H1 (cell line): ENCODE data around the gene COQ9. TPM values are rescaled to one million over a fixed set of nuclear protein-coding genes. Genes with fewer than 3 reads are reported as not detected.
A peak's percentile ranks its signal among the peaks of the same experiment; 100 is the strongest.

ENCODE experiments used
- CTCF ChIA-PET: fragments of 300-600 bp; sonication (Branson Sonifier 250); formaldehyde crosslinking; loops from one replicate; lab custom pipeline; 2021; ENCODE audit not compliant: partially characterized antibody; lab: Charles Lee
- POLR2A ChIA-PET: fragments of 300-600 bp; sonication (Branson Sonifier 250); formaldehyde crosslinking; loops from one replicate; lab custom pipeline; 2021; ENCODE audit warnings: inconsistent platforms; ENCODE audit not compliant: partially characterized antibody; lab: Charles Lee
- DNase-seq, 2 experiments: peaks; one replicate each; pipeline versions ENCODE4 v3.0.0 to v3.0.0-alpha.2; 2010 to 2022; ENCODE audit warnings: low spot score in 2 of 2, low read depth in 1 of 2, mixed read lengths in 1 of 2
- FAIRE-seq: peaks from 2 replicates; lab custom pipeline; 2011; peaks lifted over from hg19 to GRCh38; lab: Jason Lieb, UNC
- H2AFZ ChIP-seq: 2 replicates; pipeline ENCODE4 v1.8.1; 2012; ENCODE audit warnings: low read length, inconsistent platforms
- H2AK5ac ChIP-seq: 2 replicates; pipeline ENCODE4 v1.6.1; 2013; ENCODE audit warnings: low read depth, low read length
- H2BK120ac ChIP-seq: replicated peaks from 2 replicates; pipeline ENCODE3; 2013; ENCODE audit warnings: low read depth, low read length, inconsistent platforms
- H2BK12ac ChIP-seq: 2 replicates; pipeline ENCODE4 v1.6.1; 2013; ENCODE audit warnings: low read depth, low read length
- H2BK15ac ChIP-seq: 2 replicates; pipeline ENCODE4 v1.6.1; 2013; ENCODE audit warnings: low read length
- H2BK20ac ChIP-seq: 2 replicates; pipeline ENCODE4 v1.6.1; 2013; ENCODE audit warnings: low read length
- H2BK5ac ChIP-seq: 2 replicates; pipeline ENCODE4 v1.6.1; 2013; ENCODE audit warnings: low read depth, low read length
- H3K14ac ChIP-seq: 2 replicates; pipeline ENCODE4 v1.6.1; 2013; ENCODE audit warnings: inconsistent platforms; ENCODE audit not compliant: insufficient read length
- H3K18ac ChIP-seq: 2 replicates; pipeline ENCODE4 v1.6.1; 2013; ENCODE audit warnings: low read length; ENCODE audit errors: extremely low read depth
- H3K23ac ChIP-seq: 2 replicates; pipeline ENCODE4 v1.6.1; 2013; ENCODE audit warnings: inconsistent platforms; ENCODE audit not compliant: insufficient read length
- H3K23me2 ChIP-seq: 2 replicates; pipeline ENCODE4 v1.6.1; 2013; ENCODE audit warnings: low read depth, low read length
- H3K27ac ChIP-seq: 2 replicates; pipeline ENCODE4 v1.6.1; 2011; ENCODE audit warnings: low read depth, low read length, inconsistent platforms
- H3K27me3 ChIP-seq, 4 experiments: replicated peaks in 1 of 4; 1 replicate in 1 of 4; 2 replicates in 3 of 4; pipeline versions ENCODE4 v1.6.1 to v1.8.1; 2011 to 2013; ENCODE audit warnings: low read length in 3 of 4, mild to moderate bottlenecking in 3 of 4, inconsistent platforms in 2 of 4, mixed read lengths in 2 of 4, moderate library complexity in 1 of 4; ENCODE audit not compliant: control insufficient read depth in 3 of 4, insufficient read depth in 3 of 4; ENCODE audit errors: extremely low read depth in 1 of 4
- H3K36me3 ChIP-seq, 4 experiments: 2 replicates each; pipeline versions ENCODE4 v1.6.1 to v1.8.1; 2011 to 2013; ENCODE audit warnings: mild to moderate bottlenecking in 4 of 4, low read length in 3 of 4, moderate library complexity in 2 of 4, control low read depth in 1 of 4, inconsistent platforms in 1 of 4; ENCODE audit not compliant: insufficient read depth in 4 of 4, control insufficient read depth in 2 of 4
- H3K4ac ChIP-seq: replicated peaks from 2 replicates; pipeline ENCODE3; 2013; ENCODE audit warnings: low read length, low read depth, mixed read lengths, inconsistent platforms; ENCODE audit not compliant: insufficient read length
- H3K4me1 ChIP-seq, 4 experiments: replicated peaks in 1 of 4; 1 replicate in 1 of 4; 2 replicates in 3 of 4; pipeline versions ENCODE4 v1.6.1 to v1.8.1; 2011 to 2013; ENCODE audit warnings: low read length in 3 of 4, inconsistent platforms in 2 of 4, mixed read lengths in 1 of 4; ENCODE audit not compliant: insufficient read depth in 4 of 4, control insufficient read depth in 3 of 4
- H3K4me2 ChIP-seq, 2 experiments: 2 replicates each; pipeline versions ENCODE4 v1.6.1 to v1.8.1; 2011 to 2013; ENCODE audit warnings: low read depth in 2 of 2, low read length in 2 of 2, control low read depth in 1 of 2, inconsistent platforms in 1 of 2, mild to moderate bottlenecking in 1 of 2; ENCODE audit not compliant: insufficient read depth in 1 of 2
- H3K4me3 ChIP-seq, 4 experiments: fragments of 200-600, 300-600 bp in 1 of 4; sonication (generic), shearing (Covaris generic), sonication (Bioruptor Twin) in 1 of 4; 2 replicates each; pipeline versions ENCODE4 v1.5.1 to v1.8.1; 2011 to 2016; ENCODE audit warnings: low read length in 4 of 4, low read depth in 3 of 4, control low read depth in 2 of 4, inconsistent platforms in 2 of 4, mild to moderate bottlenecking in 2 of 4, mixed read lengths in 1 of 4, moderate library complexity in 1 of 4; ENCODE audit not compliant: insufficient read depth in 2 of 4; ENCODE audit errors: extremely low read depth in 1 of 4
- H3K56ac ChIP-seq: replicated peaks from 2 replicates; pipeline ENCODE3; 2013; ENCODE audit warnings: low read depth, mild to moderate bottlenecking, mixed read lengths, low read length, inconsistent platforms; ENCODE audit not compliant: insufficient read length
- H3K79me1 ChIP-seq: 2 replicates; pipeline ENCODE4 v1.6.1; 2013; ENCODE audit warnings: low read depth, low read length, control low read depth
- H3K79me2 ChIP-seq, 2 experiments: 2 replicates each; pipeline versions ENCODE4 v1.6.1 to v1.8.1; 2012 to 2013; ENCODE audit warnings: low read length in 2 of 2, mild to moderate bottlenecking in 2 of 2, inconsistent platforms in 1 of 2; ENCODE audit not compliant: insufficient read depth in 2 of 2, control insufficient read depth in 1 of 2
- H3K9ac ChIP-seq, 4 experiments: replicated peaks in 1 of 4; 1 replicate in 1 of 4; 2 replicates in 3 of 4; pipeline versions ENCODE4 v1.6.1 to v1.8.1; 2011 to 2013; ENCODE audit warnings: low read depth in 3 of 4, low read length in 3 of 4, control low read depth in 2 of 4, mild to moderate bottlenecking in 2 of 4, moderate library complexity in 2 of 4, inconsistent platforms in 1 of 4; ENCODE audit errors: extremely low read depth in 1 of 4
- H3K9me3 ChIP-seq, 2 experiments: 2 replicates each; pipeline versions ENCODE4 v1.6.1 to v1.8.1; 2012 to 2013; ENCODE audit warnings: mild to moderate bottlenecking in 2 of 2, moderate library complexity in 2 of 2, control low read depth in 1 of 2, inconsistent platforms in 1 of 2, low read depth in 1 of 2, low read length in 1 of 2, mixed read lengths in 1 of 2; ENCODE audit not compliant: insufficient read depth in 2 of 2
- H4K20me1 ChIP-seq, 2 experiments: replicated peaks in 1 of 2; 2 replicates each; pipeline versions ENCODE3 to v1.8.1; 2011 to 2013; ENCODE audit warnings: inconsistent platforms in 2 of 2, low read length in 2 of 2, mild to moderate bottlenecking in 1 of 2; ENCODE audit not compliant: insufficient read depth in 2 of 2, control insufficient read depth in 1 of 2
- H4K5ac ChIP-seq: 2 replicates; pipeline ENCODE4 v1.6.1; 2013; ENCODE audit warnings: low read length, low read depth, mixed read lengths, inconsistent platforms; ENCODE audit not compliant: insufficient read length
- H4K8ac ChIP-seq: 2 replicates; pipeline ENCODE4 v1.8.0; 2013; ENCODE audit warnings: mild to moderate bottlenecking, moderate library complexity, low read length, inconsistent platforms; ENCODE audit not compliant: insufficient read depth; ENCODE audit errors: extremely low read depth
- H4K91ac ChIP-seq: replicated peaks from 2 replicates; pipeline ENCODE3; 2013; ENCODE audit warnings: low read length, mixed read lengths, inconsistent platforms; ENCODE audit not compliant: insufficient read length
- ASH2L ChIP-seq: fragments of 200-600, 300-600 bp; sonication (generic); IDR thresholded peaks from one replicate; pipeline ENCODE4 v1.7.1; 2017; ENCODE audit warnings: low read length
- BRCA1 ChIP-seq: IDR thresholded peaks from 2 replicates; pipeline ENCODE4 v1.6.1; 2012; ENCODE audit warnings: low read depth, low read length, improper control_type of control experiment
- CBX5 ChIP-seq: fragments of 300-800, 300-1000 bp; sonication (generic); IDR thresholded peaks from 2 replicates; pipeline ENCODE4 v1.7.1; 2016; ENCODE audit warnings: antibody characterized with exemption, low read length, low read depth
- CHD1 ChIP-seq: IDR thresholded peaks from 2 replicates; pipeline ENCODE4 v1.6.1; 2012; ENCODE audit warnings: low read depth, low read length, improper control_type of control experiment
- EP300 ChIP-seq, 2 experiments: IDR thresholded peaks; 1 replicate in 1 of 2; 2 replicates in 1 of 2; pipeline ENCODE4 v1.6.1; 2011 to 2012; ENCODE audit warnings: low read depth in 2 of 2, low read length in 2 of 2, mild to moderate bottlenecking in 2 of 2, borderline replicate concordance in 1 of 2, inconsistent platforms in 1 of 2, moderate library complexity in 1 of 2
- EZH2 ChIP-seq: fragments of 200-600 bp; sonication (generic); IDR thresholded peaks from 2 replicates; pipeline ENCODE4 v1.7.1; 2012; ENCODE audit warnings: low read depth, mild to moderate bottlenecking, moderate library complexity, low read length, inconsistent platforms; ENCODE audit not compliant: severe bottlenecking
- FOSL1 ChIP-seq: IDR thresholded peaks from 2 replicates; pipeline ENCODE4 v1.6.1; 2011; ENCODE audit warnings: mild to moderate bottlenecking, low read depth, low read length, moderate library complexity; ENCODE audit not compliant: insufficient read depth
- HDAC6 ChIP-seq: IDR thresholded peaks from one replicate; pipeline ENCODE4 v1.7.1; 2012; ENCODE audit warnings: low read depth, mild to moderate bottlenecking, inconsistent platforms, low read length, moderate library complexity
- JUND ChIP-seq: IDR thresholded peaks from 2 replicates; pipeline ENCODE4 v1.6.1; 2011; ENCODE audit warnings: mild to moderate bottlenecking, improper control_type of control experiment, low read length
- KDM1A ChIP-seq: fragments of 200-600, 300-600 bp; sonication (generic); IDR thresholded peaks from 2 replicates; pipeline ENCODE4 v1.7.1; 2016; ENCODE audit warnings: mild to moderate bottlenecking, low read length, borderline replicate concordance
- SAP30 ChIP-seq: fragments of 300-600 bp; sonication (generic); IDR thresholded peaks from 2 replicates; pipeline ENCODE4 v1.7.1; 2012; ENCODE audit warnings: low read length, moderate library complexity, mild to moderate bottlenecking, inconsistent platforms; ENCODE audit not compliant: insufficient read depth, insufficient replicate concordance
- SIRT6 ChIP-seq: IDR thresholded peaks from one replicate; pipeline ENCODE4 v1.7.1; 2012; ENCODE audit warnings: low read length, inconsistent platforms
- SUZ12 ChIP-seq: fragments of 200-600 bp; sonication (generic); IDR thresholded peaks from 2 replicates; pipeline ENCODE4 v1.6.1; 2012; ENCODE audit warnings: mild to moderate bottlenecking, inconsistent platforms, low read length, moderate library complexity, mixed read lengths
- WGBS, 2 experiments: shearing (Covaris generic) in 1 of 2; methylation state at CpG; one replicate each; pipeline versions ENCODE4 v1.1.6 to v1.1.7; 2013 to 2015; ENCODE audit warnings: low lambda C conversion rate in 2 of 2, mixed read lengths in 2 of 2, inconsistent platforms in 1 of 2, low coverage in 1 of 2, missing lambda C conversion rate in 1 of 2; ENCODE audit not compliant: insufficient replicate concordance in 2 of 2, insufficient coverage in 1 of 2, insufficient read length in 1 of 2; ENCODE audit errors: extremely low coverage in 1 of 2, missing lambda C conversion rate in 1 of 2; 5-methylcytosine and 5-hydroxymethylcytosine counted together
- polyA plus RNA-seq, 7 experiments: library from polyadenylated mRNA; depleted of rRNA in 3 of 7; stranded (reverse) in 5 of 7; unstranded in 2 of 7; fragments of >200 nt in 5 of 7; fragments of 200-250 nt in 2 of 7; gene quantifications; 1 replicate in 5 of 7; 2 replicates in 1 of 7; 4 replicates in 1 of 7; pipeline versions ENCODE4 v1.2.1 to v1.2.3, GENCODE V29; 2011 to 2013; ENCODE audit warnings: missing spikeins in 2 of 7, mixed read lengths in 2 of 7
- total RNA-seq: library from RNA; stranded (reverse); fragmentation: NEBNext Ultra II Directional; extraction: Animal tissue kit (Norgen Biotek cat#: 25700); gene quantifications from 2 replicates; pipeline ENCODE4 v1.2.1, GENCODE V29; 2021

The COQ9 gene
- total and polyA plus RNA-seq, 2 of the 8 experiments (the other 6 are each of a cell fraction or from before 2014, with no cell fraction given), result 33.3 to 60.3 TPM

GRCh38 chr16:57471209-57471608 is 23.9 kb downstream of the COQ9 start:
- POLR2A ChIA-PET, result interaction anchor here (0.6 to 3.2 kb wide), 7 partner anchors 8 to 285 kb away, joined by 3 to 30 read pairs (median 6); partner anchors contain the start of genes CIAPIN1, COQ9, POLR2C and PSME3IP1
- CTCF ChIA-PET, result interaction anchor here (1.1 to 15.0 kb wide), 4 partner anchors 10 to 69 kb away, joined by 3 to 210 read pairs (median 74); partner anchors contain the start of gene POLR2C
- Histone ChIP-seq H3K27me3 (no peaks in the 10 kb centered on the region), H3K23ac (no peak overlapping the region), H2BK20ac (no peak overlapping the region), H3K4ac (no peak overlapping the region), H3K9me3 (no peaks in the 10 kb centered on the region), H2AK5ac (no peak overlapping the region), H3K23me2 (no peaks in the 10 kb centered on the region; the same call in 1 of the 2 replicates), H3K4me2 (no peak overlapping the region; a peak in 1 of 4 replicates), H3K36me3 (peaks cover 17 to 60% (median 36%) of the 10 kb centered on the region in 4 experiments), H4K5ac (no peak overlapping the region), H2BK12ac (no peak overlapping the region), H3K9ac (no peak overlapping the region), H3K27ac (0 out of 2 replicates have a peak overlapping the region, but pooled peaks have one; percentile 19), H2AFZ (no peak overlapping the region), H4K91ac (no peak overlapping the region), H3K4me1 (peaks cover 8 to 33% (median 27%) of the 10 kb centered on the region in 4 experiments), H2BK5ac (no peak overlapping the region), H3K18ac (no peak overlapping the region), H4K20me1 (peaks cover 2 to 3% of the 10 kb centered on the region in 2 experiments), H3K79me2 (no peaks in the 10 kb centered on the region), H2BK120ac (no peak overlapping the region), H2BK15ac (no peak overlapping the region), H3K14ac (no peak overlapping the region), H4K8ac (no peak overlapping the region), H3K79me1 (peaks cover 4% of the 10 kb centered on the region; the same call in 1 of the 2 replicates), H3K56ac (no peak overlapping the region), H3K4me3 (no peak overlapping the region)
- no peak for FAIRE-seq
- DNase-seq, result no peak
- WGBS, 2 experiments, result 100% methylated on average over 1 of the region's 1 CpG; no CpG with 5 or more reads in 1 of the 2 experiments
- TF ChIP-seq CHD1 (no peak), EZH2 (no peak), KDM1A (no peak), JUND (no peak), EP300 (IDR thresholded peaks at IDR 0.05; ENCODE audit: borderline replicate concordance in 1 of 2, low read depth in 2 of 2, low read length in 2 of 2) (no peak), ASH2L (no peak), BRCA1 (no peak), SAP30 (no peak), SIRT6 (no peak), HDAC6 (no peak), FOSL1 (no peak), CBX5 (no peak), SUZ12 (no peak)
